Breast epithelium (tissue), 4 donors: ENCODE data around the gene FMNL1. TPM values are rescaled to one million over a fixed set of nuclear protein-coding genes. Genes with fewer than 3 reads are reported as not detected.

Experiments
- DNase-seq, 2 donors: peaks; one replicate each; pipeline ENCODE4 v3.0.0-alpha.2; 2019; ENCODE audit warnings: low spot score in 2 of 2
- H3K27ac ChIP-seq, 2 donors: fragments of 200-600 bp; sonication (generic) in 1 of 2; one replicate each; pipeline ENCODE4 v1.5.1; 2016 to 2019; ENCODE audit warnings: mild to moderate bottlenecking in 1 of 2
- H3K27me3 ChIP-seq, 2 donors: fragments of 200-600 bp; sonication (generic) in 1 of 2; one replicate each; pipeline versions ENCODE4 v1.5.1 to v1.6.0; 2017 to 2019; ENCODE audit warnings: control low read depth in 1 of 2, mild to moderate bottlenecking in 1 of 2
- H3K36me3 ChIP-seq: fragments of 200-600 bp; one replicate; pipeline ENCODE4 v1.5.1; 2019
- H3K4me1 ChIP-seq, 2 donors: fragments of 200-600 bp; sonication (generic); one replicate each; pipeline ENCODE4 v1.5.1; 2016 to 2019; ENCODE audit warnings: control low read depth in 1 of 2
- H3K4me3 ChIP-seq, 3 donors: fragments of 200-600 bp; sonication (generic); 1 replicate in 2 of 3; 2 replicates in 1 of 3; pipeline ENCODE4 v1.5.1; 2016 to 2019; ENCODE audit warnings: mild to moderate bottlenecking in 3 of 3, moderate library complexity in 2 of 3
- H3K9me3 ChIP-seq, 2 donors: fragments of 200-600 bp; sonication (generic) in 1 of 2; one replicate each; pipeline ENCODE4 v1.5.1; 2016 to 2019; ENCODE audit warnings: control low read depth in 1 of 2
- CTCF ChIP-seq, 3 donors: fragments of 450-650 bp; IDR thresholded peaks; one replicate each; pipeline ENCODE4 v1.5.1; 2016 to 2017; ENCODE audit warnings: antibody characterized with exemption in 3 of 3, mild to moderate bottlenecking in 3 of 3, moderate library complexity in 3 of 3
- POLR2A ChIP-seq: fragments of 450-650 bp; IDR thresholded peaks from one replicate; pipeline ENCODE4 v1.6.1; 2016; ENCODE audit warnings: antibody characterized with exemption, mild to moderate bottlenecking, moderate library complexity
- POLR2AphosphoS5 ChIP-seq, 3 donors: sonication (generic); formaldehyde crosslinking; IDR thresholded peaks; one replicate each; pipeline ENCODE4 v1.6.1; 2017; ENCODE audit warnings: antibody characterized with exemption in 3 of 3
- intact Hi-C: fragments of 100-400 bp; cut with DNase I; formaldehyde crosslinking; loops from one replicate; pipeline ENCODE4 v1.15.1; 2023; ENCODE audit warnings: low total_unique reads
- total RNA-seq, 3 donors: library from RNA; depleted of rRNA; stranded (reverse); fragments of >200 nt; gene quantifications; one replicate each; pipeline ENCODE4 v1.1.0, GENCODE V29; 2016

Gene FMNL1
- total RNA-seq, 3 donors from 2014 or later = 9.2 to 31.2 (median 10.8) TPM

- Histone ChIP-seq H3K4me1 (peaks cover 12% of the 10 kb centered on the region in 2 donors), H3K27ac (no peak overlapping the region), H3K4me3 (no peak overlapping the region), H3K27me3 (no peaks in the 10 kb centered on the region), H3K36me3 (no peaks in the 10 kb centered on the region), H3K9me3 (no peaks in the 10 kb centered on the region)
- TF ChIP-seq CTCF (IDR thresholded peaks at IDR 0.05) (no peak), POLR2A (no peak), POLR2AphosphoS5 (IDR thresholded peaks at IDR 0.05) (no peak)
- DNase-seq = no peak
- intact Hi-C loops = no loop called here
Measured at GRCh38 chr17:45264430-45264829, 42.7 kb downstream of the FMNL1 start.

- Histone ChIP-seq H3K27me3 (no peaks in the 10 kb centered on the region), H3K36me3 (no peaks in the 10 kb centered on the region), H3K4me3 (no peak overlapping the region), H3K4me1 (peaks cover 12% of the 10 kb centered on the region in 2 donors), H3K9me3 (no peaks in the 10 kb centered on the region), H3K27ac (no peak overlapping the region)
- TF ChIP-seq POLR2AphosphoS5 (IDR thresholded peaks at IDR 0.05) = no peak
- no peak for TF ChIP-seq CTCF (IDR thresholded peaks at IDR 0.05)
- no peak for TF ChIP-seq POLR2A
- no peak for DNase-seq
- intact Hi-C loops = no loop called here
Measured at GRCh38 chr17:45264988-45265387, 43.3 kb downstream of the FMNL1 start.

GRCh38 chr17:45265821-45266220 is 44.1 kb downstream of the FMNL1 start:
- H3K27me3 ChIP-seq = no peaks in the 10 kb centered on the region
- H3K36me3 ChIP-seq = peaks cover 6% of the 10 kb centered on the region
- peak overlapping the region in 1 of 2 donors; percentile 11 for H3K27ac ChIP-seq
- no peak for DNase-seq
- H3K4me3 ChIP-seq = no peak overlapping the region
- intact Hi-C loops = no loop called here
- TF ChIP-seq CTCF (IDR thresholded peaks at IDR 0.05) = no peak
- TF ChIP-seq POLR2A = no peak
- TF ChIP-seq POLR2AphosphoS5 (IDR thresholded peaks at IDR 0.05) = no peak
- no peaks in the 10 kb centered on the region for H3K9me3 ChIP-seq
- peaks cover 12% of the 10 kb centered on the region in 2 donors for H3K4me1 ChIP-seq

GRCh38 chr17:45266372-45266926 is 44.8 kb downstream of the FMNL1 start:
- H3K9me3 ChIP-seq = no peaks in the 10 kb centered on the region
- H3K27ac ChIP-seq = peak overlapping the region; percentile 11 to 12
- DNase-seq = no peak
- intact Hi-C loops = no loop called here
- TF ChIP-seq POLR2AphosphoS5 (IDR thresholded peaks at IDR 0.05) (no peak), CTCF (IDR thresholded peaks at IDR 0.05) (no peak), POLR2A (no peak)
- H3K4me1 ChIP-seq = peaks cover 12% of the 10 kb centered on the region in 2 donors
- peaks cover 6% of the 10 kb centered on the region for H3K36me3 ChIP-seq
- no peaks in the 10 kb centered on the region for H3K27me3 ChIP-seq
- H3K4me3 ChIP-seq = no peak overlapping the region

GRCh38 chr17:45267436-45268055 is 45.9 kb downstream of the FMNL1 start:
- Histone ChIP-seq H3K9me3 (no peaks in the 10 kb centered on the region), H3K4me3 (no peak overlapping the region), H3K27ac (no peak overlapping the region), H3K4me1 (peaks cover 7 to 8% of the 10 kb centered on the region in 2 donors), H3K36me3 (peaks cover 6% of the 10 kb centered on the region), H3K27me3 (no peaks in the 10 kb centered on the region)
- TF ChIP-seq CTCF (IDR thresholded peaks at IDR 0.05) (no peak), POLR2AphosphoS5 (IDR thresholded peaks at IDR 0.05) (no peak), POLR2A (no peak)
- no peak for DNase-seq
- intact Hi-C loops = no loop called here
